Measurements from ENCODE around the gene B3GNT2. TPM values are rescaled to one million over a fixed set of nuclear protein-coding genes. Genes with fewer than 3 reads are reported as not detected.

The B3GNT2 gene
- total RNA-seq, 1 experiment from 2014 or later, result 14.0 TPM

DNA sequence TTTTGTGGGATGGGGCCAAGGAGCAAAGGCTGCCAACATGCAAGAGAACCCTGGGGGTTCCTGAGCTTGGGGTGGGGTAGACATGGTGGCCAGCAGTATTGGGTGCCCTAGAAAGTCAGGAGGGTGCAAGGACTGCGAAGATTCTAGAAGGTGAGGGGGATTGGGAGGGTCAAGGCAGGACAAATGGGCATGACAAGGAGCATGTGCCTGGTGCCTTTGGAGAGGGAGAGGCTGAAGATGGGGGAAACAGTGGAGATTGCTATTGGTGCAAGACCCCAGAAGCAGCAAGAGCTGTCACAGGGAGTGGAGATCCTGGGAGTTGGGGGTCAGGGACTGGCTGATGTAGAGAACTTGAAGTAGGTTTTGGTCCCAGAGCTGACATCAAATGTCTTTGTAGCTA, 7.5 kb downstream of the B3GNT2 start:
- Histone ChIP-seq H3K4me1 (replicated peaks) (0 out of 2 replicates have a peak, but pooled peaks cover 3% of the 10 kb centered on the region), H3K27me3 (replicated peaks) (no peaks in the 10 kb centered on the region; the same call in 1 of the 2 replicates), H3K36me3 (no peaks in the 10 kb centered on the region), H3K9me3 (replicated peaks) (no peaks in the 10 kb centered on the region), H3K4me3 (no peak overlapping the region), H3K27ac (no peak overlapping the region)
- DNase-seq (ENCODE audit: low read depth in 1 of 2, low spot score in 2 of 2), result no peak

DNA sequence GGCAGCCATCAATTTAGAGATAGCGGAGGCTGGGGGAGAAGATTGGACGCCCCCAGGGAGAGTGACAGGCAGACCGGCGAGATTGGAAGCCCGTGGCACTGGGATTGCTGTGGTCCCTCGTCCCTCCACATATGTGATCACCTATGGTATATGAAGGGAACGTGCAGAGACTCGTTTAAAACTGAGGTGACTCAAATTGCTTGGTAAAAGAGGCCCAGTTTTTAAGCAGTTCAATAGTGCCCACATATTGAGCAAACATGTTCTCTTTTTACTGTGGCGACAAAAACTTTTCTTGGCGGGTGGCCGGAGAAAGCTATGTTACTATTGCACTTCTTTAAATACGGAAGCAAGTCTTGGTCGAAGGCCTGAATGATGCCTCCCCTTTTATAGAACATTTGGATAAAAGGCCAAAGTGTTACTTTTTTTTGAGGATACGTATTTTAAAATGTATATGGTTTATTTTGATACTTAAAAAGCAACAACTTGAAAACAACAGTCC, 9.1 kb downstream of the B3GNT2 start:
- Histone ChIP-seq H3K36me3 (no peaks in the 10 kb centered on the region), H3K4me3 (no peak overlapping the region), H3K9me3 (replicated peaks) (no peaks in the 10 kb centered on the region), H3K4me1 (replicated peaks) (0 out of 2 replicates have a peak, but pooled peaks cover 3% of the 10 kb centered on the region), H3K27me3 (replicated peaks) (no peaks in the 10 kb centered on the region), H3K27ac (no peak overlapping the region)
- DNase-seq (ENCODE audit: low read depth in 1 of 2, low spot score in 2 of 2), result no peak

DNA sequence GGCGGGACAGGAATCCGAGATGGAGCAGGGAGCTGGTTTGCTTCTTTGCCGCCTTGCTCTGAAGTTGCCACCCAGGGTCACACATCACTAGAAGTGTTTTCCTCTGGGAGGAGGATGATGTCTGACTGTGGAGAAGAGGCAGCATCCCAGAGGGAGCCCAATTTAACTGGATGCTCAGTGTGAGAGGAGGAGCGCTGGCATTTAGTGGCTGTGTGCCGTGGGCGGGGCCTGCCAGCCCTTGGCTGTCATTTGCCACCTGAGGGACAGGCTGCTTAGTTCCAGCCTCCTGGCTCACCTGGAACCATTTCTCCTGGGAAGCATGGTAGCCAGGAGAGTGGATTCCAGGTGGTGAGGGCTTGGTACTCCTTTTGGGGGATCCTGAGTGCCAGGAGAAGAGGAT, 9.6 kb downstream of the B3GNT2 start:
- Histone ChIP-seq H3K9me3 (replicated peaks) (no peaks in the 10 kb centered on the region), H3K4me3 (no peak overlapping the region), H3K27ac (no peak overlapping the region), H3K4me1 (replicated peaks) (0 out of 2 replicates have a peak, but pooled peaks cover 3% of the 10 kb centered on the region), H3K27me3 (replicated peaks) (no peaks in the 10 kb centered on the region), H3K36me3 (no peaks in the 10 kb centered on the region)
- no peak for DNase-seq (ENCODE audit: low read depth in 1 of 2, low spot score in 2 of 2)

DNA sequence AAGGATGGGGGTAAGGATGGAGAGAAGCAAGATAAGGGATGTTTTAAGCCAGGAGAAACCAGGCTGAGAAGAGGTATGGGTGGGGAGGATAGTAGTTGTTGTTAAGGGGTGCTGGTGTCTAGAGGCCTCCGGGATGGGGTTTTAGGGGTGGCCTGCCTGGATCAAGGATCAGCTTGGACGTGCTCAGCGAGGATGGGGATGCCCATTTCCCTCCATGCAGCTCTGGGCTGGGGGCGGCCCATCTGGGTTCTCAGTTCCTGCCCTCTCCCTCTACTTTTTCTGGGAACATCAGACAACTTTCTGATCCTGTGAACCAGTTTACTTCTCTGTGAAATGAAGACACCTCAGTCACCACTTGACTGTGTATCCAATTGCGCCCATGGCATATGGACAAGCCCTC, 10.1 kb downstream of the B3GNT2 start:
- H3K4me3 ChIP-seq, result no peak overlapping the region
- no peak for DNase-seq (ENCODE audit: low read depth in 1 of 2, low spot score in 2 of 2)
- no peaks in the 10 kb centered on the region for H3K9me3 ChIP-seq (replicated peaks)
- no peak overlapping the region for H3K27ac ChIP-seq
- no peaks in the 10 kb centered on the region for H3K27me3 ChIP-seq (replicated peaks)
- no peaks in the 10 kb centered on the region for H3K36me3 ChIP-seq
- 0 out of 2 replicates have a peak, but pooled peaks cover 3% of the 10 kb centered on the region for H3K4me1 ChIP-seq (replicated peaks)

DNA sequence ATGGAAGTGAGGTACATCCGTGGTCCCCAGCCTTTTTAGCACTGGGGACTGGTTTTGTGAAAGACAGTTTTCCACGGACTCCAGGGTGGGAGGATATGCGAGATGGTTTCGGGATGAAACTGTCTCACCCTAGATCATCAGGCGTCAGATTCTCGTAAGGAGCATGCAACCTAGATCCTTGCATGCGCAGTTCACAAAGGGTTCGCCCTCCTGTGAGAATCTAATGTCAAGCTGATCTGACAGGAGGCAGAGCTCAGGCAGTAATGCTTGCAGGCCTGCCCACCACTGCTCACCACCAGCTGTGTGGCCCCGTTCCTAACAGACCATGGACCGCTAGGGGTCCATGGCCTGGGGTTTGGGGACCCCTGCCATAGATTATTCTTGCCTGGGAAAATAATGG, 11.6 kb downstream of the B3GNT2 start:
- Histone ChIP-seq H3K4me1 (replicated peaks) (no peaks in the 10 kb centered on the region), H3K9me3 (replicated peaks) (no peaks in the 10 kb centered on the region), H3K27ac (no peak overlapping the region), H3K27me3 (replicated peaks) (no peaks in the 10 kb centered on the region), H3K36me3 (no peaks in the 10 kb centered on the region), H3K4me3 (no peak overlapping the region)
- DNase-seq (ENCODE audit: low read depth in 1 of 2, low spot score in 2 of 2), result no peak

DNA sequence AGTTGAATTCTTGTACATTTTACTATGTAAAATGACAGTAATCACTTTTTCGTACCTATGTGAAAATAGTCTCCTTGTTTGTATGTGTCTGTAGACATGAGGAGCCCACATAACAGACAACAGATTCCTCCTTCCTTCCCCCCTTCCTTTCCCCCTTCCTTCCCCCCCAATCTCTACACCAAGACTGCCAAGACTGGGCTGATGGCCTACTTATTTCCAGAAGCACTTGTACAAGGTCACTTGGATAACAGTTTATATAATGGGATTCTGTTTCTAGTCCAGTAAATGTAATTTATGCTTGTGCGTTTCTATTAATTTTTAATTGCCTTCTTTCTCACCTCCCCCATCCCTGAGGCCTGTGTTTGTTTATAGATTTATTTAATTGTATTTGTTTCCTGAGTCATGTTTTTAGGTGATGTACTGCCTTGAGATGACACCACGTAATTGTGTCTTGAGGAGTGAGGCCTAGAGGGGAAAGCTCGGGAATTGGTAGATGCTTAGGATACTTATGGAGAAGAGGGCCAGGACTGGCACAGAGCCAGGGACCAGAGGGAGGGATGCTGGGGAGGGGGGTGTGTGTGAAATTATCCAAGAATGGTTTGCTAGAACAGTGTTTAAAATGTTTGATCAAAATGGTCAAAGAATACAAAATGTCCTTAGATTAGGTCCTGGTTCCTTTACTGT, 12.3 kb downstream of the B3GNT2 start:
- Histone ChIP-seq H3K4me3 (no peak overlapping the region), H3K36me3 (no peaks in the 10 kb centered on the region), H3K27me3 (replicated peaks) (no peaks in the 10 kb centered on the region), H3K4me1 (replicated peaks) (no peaks in the 10 kb centered on the region), H3K9me3 (replicated peaks) (no peaks in the 10 kb centered on the region), H3K27ac (no peak overlapping the region)
- DNase-seq (ENCODE audit: low read depth in 1 of 2, low spot score in 2 of 2), result no peak

DNA sequence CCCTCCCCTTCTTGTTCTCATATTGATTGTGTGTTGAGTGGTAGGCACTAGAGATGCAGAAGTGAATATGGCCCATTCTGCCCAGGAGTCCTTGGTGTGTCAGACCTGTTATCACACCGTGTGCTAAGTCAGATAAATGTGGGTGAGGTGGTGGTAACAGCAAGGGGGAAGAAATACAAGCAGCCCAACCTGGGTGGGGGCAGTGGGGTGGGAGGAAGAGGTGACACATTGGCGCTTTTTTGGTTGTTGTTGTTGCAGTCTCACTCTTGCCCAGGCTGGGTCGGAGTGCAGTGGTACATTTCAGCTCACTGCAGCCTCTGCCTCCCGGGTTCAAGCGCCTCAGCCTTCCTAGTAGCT, 12.8 kb downstream of the B3GNT2 start:
- no peaks in the 10 kb centered on the region for H3K9me3 ChIP-seq (replicated peaks)

DNA sequence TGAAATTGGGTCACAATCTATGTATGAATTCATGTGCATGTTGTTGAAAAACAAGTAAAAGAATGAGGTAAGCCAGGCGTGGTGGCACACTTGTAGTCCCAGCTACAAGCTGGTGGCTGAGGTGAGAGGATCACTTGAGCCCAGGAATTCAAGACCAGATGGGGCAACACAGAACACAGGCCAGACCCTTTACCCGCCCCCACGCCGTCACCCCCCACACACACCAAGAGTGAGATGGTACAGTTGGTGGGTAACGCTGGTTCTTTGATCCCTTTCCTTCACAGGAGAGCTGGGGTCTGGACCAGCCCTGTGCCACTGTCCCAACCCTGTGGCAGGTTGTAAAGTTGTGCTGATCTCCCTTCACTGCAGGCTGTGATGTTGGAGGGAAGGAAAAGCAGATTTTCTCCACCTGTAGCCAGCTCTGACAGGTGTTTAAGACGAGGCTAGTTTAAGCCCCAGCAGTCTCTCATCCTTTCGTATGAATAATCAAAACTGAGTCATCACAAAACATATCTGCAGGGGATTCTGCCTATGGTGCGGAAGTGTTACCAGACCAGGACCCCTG, 13.6 kb downstream of the B3GNT2 start:
- Histone ChIP-seq H3K4me1 (replicated peaks) (no peaks in the 10 kb centered on the region), H3K27ac (no peak overlapping the region), H3K27me3 (replicated peaks) (no peaks in the 10 kb centered on the region), H3K9me3 (replicated peaks) (no peaks in the 10 kb centered on the region), H3K36me3 (no peaks in the 10 kb centered on the region), H3K4me3 (no peak overlapping the region)
- DNase-seq (ENCODE audit: low read depth in 1 of 2, low spot score in 2 of 2), result no peak

More for the DNA sequence above, 12.8 kb downstream of the B3GNT2 start:
- H3K4me3 ChIP-seq, result no peak overlapping the region
- no peak overlapping the region for H3K27ac ChIP-seq
- no peaks in the 10 kb centered on the region for H3K36me3 ChIP-seq
- no peaks in the 10 kb centered on the region for H3K27me3 ChIP-seq (replicated peaks)
- H3K4me1 ChIP-seq (replicated peaks), result no peaks in the 10 kb centered on the region
- no peak for DNase-seq (ENCODE audit: low read depth in 1 of 2, low spot score in 2 of 2)

DNA sequence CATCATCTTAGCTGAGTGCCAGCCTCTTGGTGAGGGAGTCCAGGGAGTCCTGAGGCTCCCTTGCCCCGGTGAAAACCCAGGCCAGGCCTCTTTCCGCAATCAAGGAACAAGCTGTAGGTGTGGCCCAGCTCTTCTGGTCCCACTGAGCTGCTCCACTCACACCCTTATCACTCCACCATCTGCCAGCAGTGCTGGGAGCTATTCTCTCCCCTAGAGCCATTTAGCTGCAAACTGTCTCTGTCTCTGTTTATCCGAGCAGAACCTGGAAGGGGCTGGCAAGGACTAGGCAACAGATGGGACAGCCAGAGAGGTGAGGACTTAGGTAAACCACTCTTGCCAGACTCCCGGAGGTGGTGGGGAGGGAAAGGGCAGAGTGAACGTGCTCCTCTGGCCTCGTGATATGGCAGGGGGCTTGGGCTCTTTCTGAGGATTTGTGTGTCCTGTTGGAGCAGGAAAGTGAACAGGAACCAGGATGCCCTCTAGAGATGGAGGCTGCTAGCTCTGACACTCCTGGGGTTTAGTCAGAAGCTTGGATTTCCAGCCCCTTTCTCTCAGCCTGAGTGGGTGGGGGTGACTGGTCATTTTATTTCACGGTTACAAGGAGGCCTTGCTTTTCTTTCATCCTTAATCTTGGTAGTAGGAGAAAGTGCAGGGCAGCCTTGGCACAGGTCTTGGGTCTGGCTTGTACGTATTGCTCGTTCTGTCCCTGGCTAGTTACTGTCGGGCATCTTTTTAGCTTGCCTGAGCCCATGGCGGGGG, 19.6 kb downstream of the B3GNT2 start:
- Histone ChIP-seq H3K36me3 (no peaks in the 10 kb centered on the region), H3K4me1 (replicated peaks) (no peaks in the 10 kb centered on the region), H3K27ac (no peak overlapping the region), H3K9me3 (replicated peaks) (no peaks in the 10 kb centered on the region), H3K27me3 (replicated peaks) (no peaks in the 10 kb centered on the region), H3K4me3 (no peak overlapping the region)
- no peak for DNase-seq (ENCODE audit: low read depth in 1 of 2, low spot score in 2 of 2)

DNA sequence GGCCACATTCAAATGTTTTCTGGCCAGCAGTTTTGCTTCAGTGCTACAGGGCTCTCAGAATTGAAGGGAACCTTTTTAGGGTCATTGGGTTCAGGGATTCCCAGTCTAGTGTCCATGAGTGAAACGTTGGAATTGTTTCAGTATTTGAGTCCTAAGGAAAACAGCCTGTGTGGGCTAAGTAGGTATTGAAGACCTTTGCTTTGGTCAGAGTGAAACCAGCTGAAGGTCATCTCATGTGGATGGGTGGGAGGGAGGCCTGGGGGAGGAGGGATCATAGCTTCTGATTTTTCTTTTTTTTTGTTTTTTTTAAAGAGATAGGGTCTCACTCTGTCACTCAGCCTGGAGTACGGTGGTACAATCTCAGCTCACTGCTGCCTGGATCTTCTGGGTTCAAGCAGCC, 20.2 kb downstream of the B3GNT2 start:
- no peak overlapping the region for H3K27ac ChIP-seq

DNA sequence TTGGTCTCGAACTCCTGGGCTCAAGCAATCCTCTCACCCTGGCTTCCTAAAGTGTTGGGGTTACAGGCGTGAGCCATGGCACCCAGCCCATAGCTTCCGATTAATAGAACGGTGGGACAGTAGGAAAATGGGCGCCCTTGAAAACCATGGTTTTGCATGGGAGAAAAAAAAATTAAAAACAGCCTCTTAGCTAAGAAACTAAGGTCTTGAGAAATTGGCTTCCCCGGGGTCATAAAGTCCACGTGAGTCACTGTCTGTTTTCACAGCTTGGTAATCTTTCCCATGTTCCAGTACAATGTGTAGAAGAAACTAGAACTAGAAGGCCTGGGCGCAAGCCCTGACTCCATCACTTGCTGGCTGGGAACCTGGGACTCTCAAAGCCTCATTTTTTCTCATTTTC, 20.7 kb downstream of the B3GNT2 start:
- Histone ChIP-seq H3K36me3 (no peaks in the 10 kb centered on the region), H3K27ac (no peak overlapping the region), H3K27me3 (replicated peaks) (no peaks in the 10 kb centered on the region), H3K4me3 (no peak overlapping the region), H3K9me3 (replicated peaks) (no peaks in the 10 kb centered on the region), H3K4me1 (replicated peaks) (no peaks in the 10 kb centered on the region)
- DNase-seq (ENCODE audit: low read depth in 1 of 2, low spot score in 2 of 2), result no peak

More for the DNA sequence above, 20.2 kb downstream of the B3GNT2 start:
- Histone ChIP-seq H3K27me3 (replicated peaks) (no peaks in the 10 kb centered on the region), H3K4me3 (no peak overlapping the region), H3K4me1 (replicated peaks) (no peaks in the 10 kb centered on the region), H3K9me3 (replicated peaks) (no peaks in the 10 kb centered on the region), H3K36me3 (no peaks in the 10 kb centered on the region)
- no peak for DNase-seq (ENCODE audit: low read depth in 1 of 2, low spot score in 2 of 2)

DNA sequence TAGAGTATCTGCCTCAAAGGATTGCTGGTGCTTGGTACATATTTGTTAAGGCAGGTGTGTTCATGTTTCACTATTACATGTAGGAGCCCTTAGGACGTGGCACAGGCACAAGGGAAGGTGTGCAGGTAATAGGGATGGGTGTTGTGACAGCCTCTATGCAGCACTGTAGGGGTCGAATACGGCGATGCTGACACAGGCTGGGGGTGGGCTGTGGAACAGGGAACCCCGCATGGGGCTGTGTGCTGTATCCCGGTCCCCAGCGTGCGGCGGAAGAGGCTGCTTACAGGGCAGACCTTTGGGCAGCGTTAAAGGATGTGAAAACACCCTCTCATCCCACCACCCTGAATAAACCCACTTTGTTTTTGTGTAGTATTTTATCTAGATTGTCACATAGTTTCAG, 21.5 kb downstream of the B3GNT2 start:
- no peaks in the 10 kb centered on the region for H3K36me3 ChIP-seq
- H3K9me3 ChIP-seq (replicated peaks), result no peaks in the 10 kb centered on the region
- no peak overlapping the region for H3K4me3 ChIP-seq
- no peak for DNase-seq (ENCODE audit: low read depth in 1 of 2, low spot score in 2 of 2)
- H3K27ac ChIP-seq, result no peak overlapping the region
- no peaks in the 10 kb centered on the region for H3K27me3 ChIP-seq (replicated peaks)
- no peaks in the 10 kb centered on the region for H3K4me1 ChIP-seq (replicated peaks)

DNA sequence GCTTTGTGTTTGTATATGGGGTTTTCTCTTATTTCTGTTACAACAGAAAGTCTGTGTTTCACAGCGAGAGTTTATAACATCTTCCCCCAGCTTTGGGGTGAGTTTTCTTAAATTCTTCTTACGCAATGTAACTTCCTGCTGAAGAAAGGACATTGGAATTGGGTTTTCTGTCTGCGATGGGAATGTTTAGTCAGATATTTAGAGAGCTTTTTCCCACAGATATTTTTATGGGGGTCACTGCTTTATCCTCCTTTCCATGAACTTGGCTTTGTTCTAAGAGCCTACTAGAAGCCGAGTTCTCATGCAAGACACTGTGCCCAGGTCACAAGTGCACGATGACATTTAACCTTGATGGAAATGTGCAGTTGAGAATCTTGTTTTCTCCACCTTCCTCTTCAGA, 22.1 kb downstream of the B3GNT2 start:
- DNase-seq (ENCODE audit: low read depth in 1 of 2, low spot score in 2 of 2), result no peak
- Histone ChIP-seq H3K36me3 (no peaks in the 10 kb centered on the region), H3K9me3 (replicated peaks) (no peaks in the 10 kb centered on the region), H3K4me1 (replicated peaks) (no peaks in the 10 kb centered on the region), H3K4me3 (no peak overlapping the region), H3K27ac (no peak overlapping the region), H3K27me3 (replicated peaks) (no peaks in the 10 kb centered on the region)

Data from SJSA1 (cell line).